GM19468 (cell line): ENCODE results near the gene USP40.

Source experiments
- ATAC-seq: cut with Tn5 transposase; IDR thresholded peaks from one replicate; pipeline ENCODE4 v1.9.1; 2021; ENCODE audit warnings: mild to moderate bottlenecking, moderate library complexity, moderate number of reproducible peaks; ENCODE audit not compliant: unreplicated experiment; ENCODE audit errors: extremely low read depth

Gene USP40

GRCh38 chr2:233434666-233435330, 131.8 kb downstream of the USP40 start:
- no peak for ATAC-seq

GRCh38 chr2:233433794-233434193, 132.8 kb downstream of the USP40 start:
- no peak for ATAC-seq

- ATAC-seq, result no peak
Measured at GRCh38 chr2:233433029-233433428, 133.6 kb downstream of the USP40 start.

- ATAC-seq, result no peak
Measured at GRCh38 chr2:233430651-233431050, 135.9 kb downstream of the USP40 start.

- no peak for ATAC-seq
Measured at GRCh38 chr2:233430081-233430480, 136.5 kb downstream of the USP40 start.

GRCh38 chr2:233429175-233429897, 137.2 kb downstream of the USP40 start:
- ATAC-seq, result no peak

- no peak for ATAC-seq
Measured at GRCh38 chr2:233428438-233428837, 138.1 kb downstream of the USP40 start.

- ATAC-seq, result no peak
Measured at GRCh38 chr2:233428008-233428407, 138.6 kb downstream of the USP40 start.

GRCh38 chr2:233426619-233427342, 139.8 kb downstream of the USP40 start:
- no peak for ATAC-seq
